ENCODE data around the gene FGB. TPM values are rescaled to one million over a fixed set of nuclear protein-coding genes. Genes with fewer than 3 reads are reported as not detected.

The FGB gene
- total and polyA plus RNA-seq, 2 of the 13 experiments (the other 11 are each of a cell fraction or from before 2014, with no cell fraction given), result 226 to 784 TPM

- TF ChIP-seq ZNF407 (CRISPR knock-in tag; IDR thresholded peaks at IDR 0.05; ENCODE audit: not compliant biosample characterization) (no peak), CENPT (CRISPR knock-in tag; IDR thresholded peaks at IDR 0.05; ENCODE audit: low read depth) (no peak), ZNF432 (CRISPR knock-in tag; IDR thresholded peaks at IDR 0.05; ENCODE audit: borderline replicate concordance) (no peak), ZBTB8A (CRISPR knock-in tag; IDR thresholded peaks at IDR 0.05; ENCODE audit: borderline replicate concordance, low read depth) (no peak), JUND (CRISPR knock-in tag; IDR thresholded peaks at IDR 0.05) (0 out of 2 replicates have a peak, but pooled peaks have one; percentile 9), DZIP1 (CRISPR knock-in tag; IDR thresholded peaks at IDR 0.05) (no peak), SOX6 (IDR thresholded peaks at IDR 0.05) (no peak), SOX6 (CRISPR knock-in tag; IDR thresholded peaks at IDR 0.05) (peak; percentile 94), WIZ (CRISPR knock-in tag; IDR thresholded peaks at IDR 0.05) (no peak), ZSCAN9 (CRISPR knock-in tag; IDR thresholded peaks at IDR 0.05; ENCODE audit: borderline replicate concordance) (no peak), ZBTB26 (CRISPR knock-in tag; IDR thresholded peaks at IDR 0.05; ENCODE audit: borderline replicate concordance) (no peak), HDAC1 (CRISPR knock-in tag; IDR thresholded peaks at IDR 0.05) (peak; percentile 71), TARDBP (CRISPR knock-in tag; IDR thresholded peaks at IDR 0.05) (peak; percentile 76; the same call in 1 of the 2 replicates), MXD3 (CRISPR knock-in tag; IDR thresholded peaks at IDR 0.05) (no peak), PTBP1 (IDR thresholded peaks at IDR 0.05; ENCODE audit: low read depth, low read length, poor library complexity, severe bottlenecking) (no peak), ZNF777 (CRISPR knock-in tag; IDR thresholded peaks at IDR 0.05) (no peak)
Measured at GRCh38 chr4:154597798-154598774, 35.3 kb downstream of the FGB start (continued).
